HG03064 (cell line): Measurements from ENCODE around the gene ANKRD13D.

Experiments used
- ATAC-seq: cut with Tn5 transposase; IDR thresholded peaks from one replicate; pipeline ENCODE4 v1.9.1; 2021; ENCODE audit warnings: low read depth; ENCODE audit not compliant: unreplicated experiment

ANKRD13D gene

GRCh38 chr11:67349928-67350465 is 60.9 kb downstream of the ANKRD13D start:
- no peak for ATAC-seq

GRCh38 chr11:67351275-67352005 is 62.3 kb downstream of the ANKRD13D start:
- no peak for ATAC-seq
